IMR-90 (cell line): Measurements from ENCODE around the gene CDK5. TPM values are rescaled to one million over a fixed set of nuclear protein-coding genes. Genes with fewer than 3 reads are reported as not detected.
A peak's percentile ranks its signal among the peaks of the same experiment; 100 is the strongest.

Source experiments
- ATAC-seq: fragments of 200-7000 bp; cut with Tn5 transposase; 2 replicates; pipeline ENCODE4 v1.9.1; 2020; ENCODE audit warnings: low read depth, mild to moderate bottlenecking, moderate library complexity
- BruUV-seq: library from RNA; stranded (reverse); fragments of 400-500 nt; replicated peaks from 2 replicates; lab custom pipeline; 2021; lab: Mats Ljungman, UMichigan
- CTCF ChIA-PET: fragments of 300-600 bp; formaldehyde crosslinking; extraction: SDS; loops from one replicate; lab custom pipeline; 2021; ENCODE audit warnings: antibody characterized with exemption; lab: Yijun Ruan, JAX
- POLR2A ChIA-PET: fragments of 300-600 bp; sonication (Branson Sonifier 250); formaldehyde crosslinking; loops from one replicate; lab custom pipeline; 2022; ENCODE audit warnings: antibody characterized with exemption; ENCODE audit not compliant: unreplicated experiment; lab: Charles Lee
- DNase-seq: peaks from one replicate; pipeline ENCODE4 v3.0.0; 2013
- H2AFZ ChIP-seq: replicated peaks from 2 replicates; pipeline ENCODE3; 2013; ENCODE audit warnings: low read length, mild to moderate bottlenecking; ENCODE audit not compliant: poor library complexity
- H2AK5ac ChIP-seq: 2 replicates; pipeline ENCODE4 v1.6.1; 2013; ENCODE audit warnings: low read depth, low read length, inconsistent platforms
- H2AK9ac ChIP-seq: replicated peaks from 2 replicates; pipeline ENCODE3; 2013; ENCODE audit warnings: mild to moderate bottlenecking, low read depth, low read length, moderate library complexity; ENCODE audit not compliant: poor library complexity
- H2BK120ac ChIP-seq: 2 replicates; pipeline ENCODE4 v1.6.1; 2013; ENCODE audit warnings: low read depth, low read length, inconsistent platforms
- H2BK15ac ChIP-seq: 3 replicates; pipeline ENCODE4 v1.6.1; 2013; ENCODE audit warnings: low read depth, low read length, inconsistent platforms
- H2BK20ac ChIP-seq: 2 replicates; pipeline ENCODE4 v1.6.1; 2013; ENCODE audit warnings: low read depth, mild to moderate bottlenecking, inconsistent platforms, low read length, moderate library complexity
- H2BK5ac ChIP-seq: 2 replicates; pipeline ENCODE4 v1.6.1; 2013; ENCODE audit warnings: mild to moderate bottlenecking, low read depth, low read length, inconsistent platforms; ENCODE audit not compliant: poor library complexity, severe bottlenecking
- H3K14ac ChIP-seq: replicated peaks from 2 replicates; pipeline ENCODE4 v1.6.1; 2013; ENCODE audit warnings: low read depth, low read length, inconsistent platforms
- H3K18ac ChIP-seq: 2 replicates; pipeline ENCODE4 v1.6.1; 2013; ENCODE audit warnings: low read depth, low read length, control low read depth
- H3K23ac ChIP-seq: 2 replicates; pipeline ENCODE4 v1.6.1; 2013; ENCODE audit warnings: low read depth, low read length, inconsistent platforms
- H3K27ac ChIP-seq: 2 replicates; pipeline ENCODE4 v1.5.1; 2013; ENCODE audit warnings: mild to moderate bottlenecking, control low read depth, low read length; ENCODE audit not compliant: insufficient read depth
- H3K27me3 ChIP-seq: 2 replicates; pipeline ENCODE4 v1.6.1; 2013; ENCODE audit warnings: low read length; ENCODE audit not compliant: control insufficient read depth, insufficient read depth
- H3K36me3 ChIP-seq: 2 replicates; pipeline ENCODE4 v1.6.1; 2013; ENCODE audit warnings: low read length, mixed read lengths; ENCODE audit not compliant: control insufficient read depth, insufficient read depth
- H3K4ac ChIP-seq: 2 replicates; pipeline ENCODE4 v1.6.1; 2013; ENCODE audit warnings: low read depth, low read length, inconsistent platforms
- H3K4me1 ChIP-seq: 2 replicates; pipeline ENCODE4 v1.6.1; 2013; ENCODE audit warnings: low read length, mixed read lengths; ENCODE audit not compliant: control insufficient read depth, insufficient read depth
- H3K4me2 ChIP-seq: 2 replicates; pipeline ENCODE4 v1.6.1; 2013; ENCODE audit warnings: low read depth, mild to moderate bottlenecking, control low read depth, low read length, moderate library complexity
- H3K4me3 ChIP-seq: 2 replicates; pipeline ENCODE4 v1.5.1; 2013; ENCODE audit warnings: low read depth, mild to moderate bottlenecking, control low read depth, low read length, moderate library complexity; ENCODE audit not compliant: insufficient read depth
- H3K56ac ChIP-seq: 2 replicates; pipeline ENCODE4 v1.6.1; 2013; ENCODE audit warnings: low read length, inconsistent platforms; ENCODE audit not compliant: insufficient read depth; ENCODE audit errors: extremely low read depth
- H3K79me1 ChIP-seq, 2 experiments: 2 replicates each; pipeline ENCODE4 v1.6.1; 2013; ENCODE audit warnings: low read length in 2 of 2, inconsistent platforms in 1 of 2, low read depth in 1 of 2
- H3K9ac ChIP-seq: 2 replicates; pipeline ENCODE4 v1.6.1; 2013; ENCODE audit warnings: low read depth, low read length, control low read depth
- H3K9me1 ChIP-seq: 2 replicates; pipeline ENCODE4 v1.6.1; 2013; ENCODE audit warnings: low read length, inconsistent platforms; ENCODE audit not compliant: insufficient read depth
- H3K9me3 ChIP-seq: 2 replicates; pipeline ENCODE4 v1.6.1; 2013; ENCODE audit warnings: low read length; ENCODE audit not compliant: control insufficient read depth, insufficient read depth
- H4K20me1 ChIP-seq: 2 replicates; pipeline ENCODE4 v1.6.1; 2013; ENCODE audit warnings: low read length, inconsistent platforms; ENCODE audit not compliant: insufficient read depth
- H4K5ac ChIP-seq: 2 replicates; pipeline ENCODE4 v1.6.1; 2013; ENCODE audit warnings: mild to moderate bottlenecking, low read depth, low read length, control low read depth
- H4K8ac ChIP-seq, 2 experiments: 2 replicates each; pipeline ENCODE4 v1.6.1; 2013; ENCODE audit warnings: low read depth in 2 of 2, low read length in 2 of 2, control low read depth in 1 of 2, inconsistent platforms in 1 of 2
- H4K91ac ChIP-seq: 2 replicates; pipeline ENCODE4 v1.6.1; 2013; ENCODE audit warnings: low read depth, low read length, inconsistent platforms; ENCODE audit not compliant: insufficient read depth
- BHLHE40 ChIP-seq: fragments of 150-350 bp; IDR thresholded peaks from 2 replicates; pipeline ENCODE4 v1.6.1; 2016; ENCODE audit warnings: mild to moderate bottlenecking, low read depth, low read length
- CHD1 ChIP-seq: IDR thresholded peaks from 2 replicates; pipeline ENCODE4 v1.6.1; 2012; ENCODE audit warnings: low read depth, low read length, improper control_type of control experiment
- MAZ ChIP-seq: IDR thresholded peaks from 2 replicates; pipeline ENCODE4 v1.6.1; 2012; ENCODE audit warnings: low read depth, mild to moderate bottlenecking, low read length, improper control_type of control experiment, moderate library complexity, borderline replicate concordance
- MXI1 ChIP-seq: IDR thresholded peaks from 2 replicates; pipeline ENCODE4 v1.6.1; 2012; ENCODE audit warnings: low read depth, mild to moderate bottlenecking, low read length, moderate library complexity, borderline replicate concordance
- NFE2L2 ChIP-seq: fragments of 150-350 bp; IDR thresholded peaks from 2 replicates; pipeline ENCODE4 v1.6.1; 2016; ENCODE audit warnings: low read depth, mild to moderate bottlenecking, low read length
- POLR2A ChIP-seq: IDR thresholded peaks from 2 replicates; pipeline ENCODE4 v1.6.1; 2012; ENCODE audit warnings: mild to moderate bottlenecking, low read depth, low read length
- RAD21 ChIP-seq: IDR thresholded peaks from 2 replicates; pipeline ENCODE4 v1.6.1; 2012; ENCODE audit warnings: low read length, improper control_type of control experiment
- WGBS, 2 experiments: methylation state at CpG; one replicate each; pipeline versions ENCODE4 v1.1.5 to v1.1.7; 2013; ENCODE audit warnings: missing lambda C conversion rate in 2 of 2; ENCODE audit not compliant: insufficient read length in 1 of 2; ENCODE audit errors: extremely low coverage in 2 of 2; 5-methylcytosine and 5-hydroxymethylcytosine counted together
- dilution Hi-C: fragments of 300-500 bp; cut with HindIII; formaldehyde crosslinking; loops from one replicate; pipeline ENCODE4 v1.14.3; 2018; ENCODE audit warnings: low sequenced_read_pairs; ENCODE audit not compliant: unreplicated experiment
- in situ Hi-C: fragments of 300-500 bp; cut with MboI; formaldehyde crosslinking; loops from 3 replicates; pipeline ENCODE4 v1.14.3; 2019; ENCODE audit warnings: low sequenced_read_pairs, inconsistent platforms, mixed read lengths
- intact Hi-C: fragments of 100-400 bp; cut with micrococcal nuclease; formaldehyde crosslinking; loops from 2 replicates; pipeline ENCODE4 v1.10.0; 2022
- polyA plus RNA-seq, 3 experiments: library from polyadenylated mRNA; depleted of rRNA; stranded (reverse); fragments of >200 nt; gene quantifications; 2 replicates each; pipeline ENCODE4 v1.2.3, GENCODE V29; 2012; ENCODE audit warnings: low replicate concordance in 1 of 3
- total RNA-seq: library from RNA; depleted of rRNA; stranded (reverse); fragments of >200 nt; gene quantifications from 2 replicates; pipeline ENCODE4 v1.2.3, GENCODE V29; 2012

Gene CDK5
- total and polyA plus RNA-seq, 2 of the 4 experiments (the other 2 are of a cell fraction), result 22.4 to 34.8 TPM

DNA sequence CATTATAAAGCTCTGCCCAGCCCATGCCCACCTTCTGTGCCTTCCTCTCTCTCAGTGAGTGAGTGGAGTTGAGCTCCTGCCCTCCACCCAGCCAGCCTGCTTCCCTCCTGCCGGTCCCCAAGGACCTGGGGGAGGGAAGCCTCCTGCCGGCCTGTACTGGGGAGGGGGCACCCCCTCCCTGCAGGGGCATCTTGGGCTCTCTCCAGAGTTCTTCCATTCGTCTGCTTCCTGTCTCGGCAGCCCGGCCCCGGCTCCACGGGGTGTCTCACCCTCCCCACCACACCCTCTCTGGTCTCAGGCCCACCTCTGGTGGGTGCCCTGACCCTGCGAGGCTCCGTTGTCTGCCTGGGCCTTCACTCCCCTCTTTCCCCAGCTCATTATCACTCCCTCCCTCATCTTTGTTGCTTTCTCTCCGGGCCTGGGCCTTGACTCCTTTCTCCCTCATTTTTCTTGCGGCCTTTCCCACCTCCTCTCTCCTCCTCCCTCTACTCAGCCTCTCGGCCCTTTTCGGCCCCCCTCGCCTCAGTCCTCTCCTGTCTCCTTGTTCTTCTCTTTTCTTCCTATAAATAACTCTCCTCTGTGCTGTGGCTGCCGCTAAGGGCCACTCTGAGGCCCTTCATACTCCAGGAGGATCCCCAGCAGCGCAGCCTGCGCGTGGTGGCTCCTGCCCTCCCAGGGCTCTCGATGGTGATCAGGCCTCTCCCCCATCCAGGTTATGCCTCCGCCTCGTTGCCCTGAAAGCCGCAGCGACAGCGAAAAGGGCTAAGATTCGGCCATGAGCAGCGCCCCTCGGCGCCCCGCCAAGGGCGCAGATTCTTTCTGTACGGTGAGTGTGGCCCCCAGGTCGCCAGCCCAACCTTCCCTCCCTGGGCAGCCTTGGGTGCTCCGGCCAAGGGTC, 3.8 kb upstream of the CDK5 start:
- Histone ChIP-seq H4K5ac (no peak overlapping the region), H3K9ac (peak overlapping the region; percentile 84), H2AK5ac (peak overlapping the region; percentile 96), H3K4ac (peak overlapping the region; percentile 89), H3K79me1 (peaks cover 28 to 70% of the 10 kb centered on the region in 2 experiments), H3K27me3 (no peaks in the 10 kb centered on the region), H3K14ac (peak overlapping the region; percentile 60; the same call in 1 of the 2 replicates), H3K4me1 (peaks cover 43% of the 10 kb centered on the region), H3K4me3 (peak overlapping the region; percentile 7; the same call in 1 of the 2 replicates), H3K23ac (peak overlapping the region; percentile 90; the same call in 1 of the 2 replicates), H3K27ac (peak overlapping the region; percentile 97), H3K18ac (no peak overlapping the region; the same call in 1 of the 2 replicates), H4K8ac (peak overlapping the region; percentile 35 to 65), H2BK20ac (no peak overlapping the region), H2BK5ac (peak overlapping the region; percentile 95), H3K9me3 (no peaks in the 10 kb centered on the region), H2AK9ac (peak overlapping the region; percentile 100), H2BK120ac (peak overlapping the region; percentile 56), H3K9me1 (peaks cover 12% of the 10 kb centered on the region; the same call in 1 of the 2 replicates), H3K56ac (no peak overlapping the region), H4K91ac (no peak overlapping the region; the same call in none of the 2 replicates), H3K36me3 (peaks cover 21% of the 10 kb centered on the region), H3K4me2 (peak overlapping the region; percentile 99; the same call in 1 of the 2 replicates), H4K20me1 (peaks cover 32% of the 10 kb centered on the region), H2AFZ (peak overlapping the region; percentile 60), H2BK15ac (no peak overlapping the region)
- in situ Hi-C loops, result no loop called here
- DNase-seq (no peak), ATAC-seq (no peak)
- POLR2A ChIA-PET, result interaction anchor here (0.6 kb wide), 1 partner anchor 16 kb away, joined by 5 read pairs; no protein-coding TSS in a partner anchor
- intact Hi-C loops, result no loop called here
- CTCF ChIA-PET, result no interaction called here
- BruUV-seq, result no TSS peak
- dilution Hi-C loops, result no loop called here
- TF ChIP-seq MAZ, result no peak
- TF ChIP-seq BHLHE40, result no peak
- TF ChIP-seq NFE2L2, result no peak
- no peak for TF ChIP-seq POLR2A
- no peak for TF ChIP-seq RAD21
- TF ChIP-seq MXI1, result no peak
- no peak for TF ChIP-seq CHD1
- WGBS, 2 experiments, result 48% methylated on average over 10 of the region's 33 CpGs; no CpG with 5 or more reads in 1 of the 2 experiments
